MM.1S (cell line): Measurements from ENCODE around the gene MORC3.
"Not testable (repeated sequence)": the region's sequence is repeated elsewhere in the genome, so short reads cannot be mapped to it uniquely, and the experiment has no call there.

Source experiments
- DNase-seq: peaks from one replicate; pipeline ENCODE4 v3.0.0-alpha.2; 2015
- H2AFZ ChIP-seq: fragments of 300-600 bp; sonication (generic); 2 replicates; pipeline ENCODE4 v1.6.0; 2016; ENCODE audit warnings: antibody characterized with exemption, low read length
- H3F3A ChIP-seq: fragments of 300-600 bp; sonication (generic); 2 replicates; pipeline ENCODE4 v1.6.1; 2016; ENCODE audit warnings: mild to moderate bottlenecking, antibody characterized with exemption, low read length, moderate library complexity, mixed read lengths; ENCODE audit not compliant: insufficient read depth
- H3K27ac ChIP-seq: fragments of 300-600 bp; sonication (generic); 2 replicates; pipeline ENCODE4 v1.5.1; 2016; ENCODE audit warnings: mild to moderate bottlenecking, low read length
- H3K27me3 ChIP-seq: fragments of 300-600 bp; sonication (generic); replicated peaks from 2 replicates; pipeline ENCODE4 v1.6.0; 2016; ENCODE audit warnings: low read length; ENCODE audit not compliant: insufficient read depth
- H3K36me3 ChIP-seq: fragments of 300-600 bp; sonication (generic); replicated peaks from 2 replicates; pipeline ENCODE4 v1.6.1; 2016; ENCODE audit warnings: mild to moderate bottlenecking, low read length, mixed read lengths; ENCODE audit not compliant: insufficient read depth
- H3K4me1 ChIP-seq: fragments of 300-600 bp; sonication (generic); 2 replicates; pipeline ENCODE4 v1.6.1; 2016; ENCODE audit warnings: low read length, mixed read lengths
- H3K4me2 ChIP-seq: fragments of 300-600 bp; sonication (generic); 2 replicates; pipeline ENCODE4 v1.6.0; 2016; ENCODE audit warnings: low read depth, low read length
- H3K4me3 ChIP-seq: fragments of 300-600 bp; sonication (generic); 2 replicates; pipeline ENCODE4 v1.5.1; 2016; ENCODE audit warnings: low read length, mixed read lengths
- H3K79me2 ChIP-seq: fragments of 300-600 bp; sonication (generic); 2 replicates; pipeline ENCODE4 v1.6.1; 2016; ENCODE audit warnings: mixed run types, low read length, mixed read lengths
- H3K9ac ChIP-seq: fragments of 300-600 bp; sonication (generic); 2 replicates; pipeline ENCODE4 v1.6.1; 2016; ENCODE audit warnings: low read length, mixed read lengths
- H3K9me2 ChIP-seq: fragments of 300-600 bp; sonication (generic); replicated peaks from 2 replicates; pipeline ENCODE4 v1.6.1; 2016; ENCODE audit warnings: mild to moderate bottlenecking, low read length, mixed read lengths; ENCODE audit not compliant: insufficient read depth
- H3K9me3 ChIP-seq: fragments of 300-600 bp; sonication (generic); replicated peaks from 2 replicates; pipeline ENCODE4 v1.6.1; 2016; ENCODE audit warnings: mild to moderate bottlenecking, low read length, mixed read lengths; ENCODE audit not compliant: insufficient read depth
- H4K20me1 ChIP-seq: fragments of 300-600 bp; sonication (generic); 2 replicates; pipeline ENCODE4 v1.6.1; 2016; ENCODE audit warnings: mild to moderate bottlenecking, low read length, moderate library complexity, mixed read lengths; ENCODE audit not compliant: insufficient read depth
- CTCF ChIP-seq: fragments of 300-600 bp; sonication (generic); IDR thresholded peaks from 2 replicates; pipeline ENCODE4 v1.5.1; 2016; ENCODE audit warnings: antibody characterized with exemption, low read length, mixed read lengths
- EZH2 ChIP-seq: fragments of 300-600 bp; sonication (generic); optimal IDR thresholded peaks from 2 replicates; pipeline ENCODE3; 2017; ENCODE audit warnings: low read depth, mild to moderate bottlenecking, antibody characterized with exemption, low read length, mixed read lengths
- EZH2phosphoT487 ChIP-seq: fragments of 300-600 bp; sonication (generic); IDR thresholded peaks from 2 replicates; pipeline ENCODE4 v1.6.1; 2018; ENCODE audit warnings: antibody characterized with exemption, low read length

MORC3 gene

GRCh38 chr21:36319767-36320420 lies at the start of gene MORC3:
MORC3 (plus strand) TSS chr21:36320197; CDS start chr21:36320265, 68 bp downstream.
- H3K36me3 ChIP-seq = no peaks in the 10 kb centered on the region
- H3K9ac ChIP-seq = peak within 1 kb of the TSS; percentile 65
- H3K9me2 ChIP-seq = no peaks in the 10 kb centered on the region
- peak within 1 kb of the TSS; percentile 62 for H3K27ac ChIP-seq
- peak within 1 kb of the TSS; percentile 81 for H3K4me3 ChIP-seq
- peaks cover 9% of the 10 kb centered on the region; the same call in 1 of the 2 replicates for H3K4me1 ChIP-seq
- peaks cover 4% of the 10 kb centered on the region for H3K27me3 ChIP-seq
- no peaks in the 10 kb centered on the region for H3K9me3 ChIP-seq
- H3K79me2 ChIP-seq = peaks cover 44% of the 10 kb centered on the region
- peak; percentile 100 for DNase-seq
- no peaks in the 10 kb centered on the region for H4K20me1 ChIP-seq
- peaks cover 18% of the 10 kb centered on the region; the same call in 1 of the 2 replicates for H3F3A ChIP-seq
- peak within 1 kb of the TSS; percentile 85 for H3K4me2 ChIP-seq
- TF ChIP-seq EZH2phosphoT487 (no peak), CTCF (no peak), EZH2 (no peak)
- peak within 1 kb of the TSS; percentile 75 for H2AFZ ChIP-seq

GRCh38 chr21:36270786-36271695 lies 49.0 kb upstream of the MORC3 start:
- H3K4me2 ChIP-seq, H2AFZ ChIP-seq, H3K9ac ChIP-seq, H3K9me2 ChIP-seq, H3K9me3 ChIP-seq, DNase-seq, H3K27me3 ChIP-seq, H3F3A ChIP-seq, H3K4me1 ChIP-seq, H3K27ac ChIP-seq, H3K79me2 ChIP-seq, H3K36me3 ChIP-seq, H4K20me1 ChIP-seq, H3K4me3 ChIP-seq: not testable (repeated sequence)

GRCh38 chr21:36274128-36274527 lies 45.9 kb upstream of the MORC3 start:
- H3K4me2 ChIP-seq = no peak overlapping the region
- no peaks in the 10 kb centered on the region for H3K4me1 ChIP-seq
- no peak for DNase-seq
- no peak overlapping the region for H2AFZ ChIP-seq
- H3K27me3 ChIP-seq = no peaks in the 10 kb centered on the region
- H4K20me1 ChIP-seq = no peaks in the 10 kb centered on the region
- no peaks in the 10 kb centered on the region for H3K79me2 ChIP-seq
- H3K9me2 ChIP-seq = no peaks in the 10 kb centered on the region
- no peaks in the 10 kb centered on the region for H3K9me3 ChIP-seq
- H3F3A ChIP-seq = no peaks in the 10 kb centered on the region
- no peaks in the 10 kb centered on the region for H3K36me3 ChIP-seq
- no peak overlapping the region for H3K4me3 ChIP-seq
- TF ChIP-seq CTCF (no peak), EZH2phosphoT487 (no peak), EZH2 (no peak)
- H3K27ac ChIP-seq = no peak overlapping the region
- no peak overlapping the region for H3K9ac ChIP-seq
